ENCODE data around the gene CYS1.
"Not testable (repeated sequence)": the region's sequence is repeated elsewhere in the genome, so short reads cannot be mapped to it uniquely, and the experiment has no call there.

Gene CYS1

DNA sequence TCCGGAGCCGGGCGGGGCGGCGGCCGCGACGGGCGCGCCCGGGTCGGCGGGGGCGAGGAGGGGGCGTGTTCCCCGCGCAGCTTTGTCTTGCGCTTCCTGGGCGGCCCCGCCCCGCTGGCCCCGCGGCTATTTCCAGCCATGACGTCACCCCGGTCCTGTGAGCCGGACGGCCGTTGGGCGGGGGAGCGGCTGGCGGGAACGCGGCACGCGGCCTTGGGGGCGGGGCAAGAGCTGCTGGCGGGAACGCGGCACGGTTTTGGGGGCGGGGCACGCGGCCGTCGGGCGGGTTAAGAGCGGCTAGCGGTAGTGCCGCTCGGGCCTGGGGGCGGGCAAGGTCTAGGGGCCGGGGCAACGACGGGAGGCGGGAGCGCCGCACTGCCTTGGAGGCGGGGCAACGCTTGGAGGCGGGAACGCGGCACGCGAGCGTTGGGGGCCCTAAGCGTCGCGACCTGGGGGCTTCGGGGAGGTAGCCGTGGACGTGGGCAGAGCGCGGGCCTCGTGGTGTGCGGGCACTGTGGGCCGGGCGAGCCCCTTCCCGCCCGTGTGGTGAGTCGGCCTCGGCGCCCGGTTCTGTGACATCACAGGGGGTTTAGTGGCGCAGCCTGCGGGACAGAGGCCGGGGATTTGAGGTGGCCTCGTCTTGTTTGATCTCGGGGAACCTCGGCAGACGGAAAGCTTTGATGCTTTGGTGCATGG, 36.2 kb downstream of the CYS1 start:
- peak; percentile 32 for DNase-seq

DNA sequence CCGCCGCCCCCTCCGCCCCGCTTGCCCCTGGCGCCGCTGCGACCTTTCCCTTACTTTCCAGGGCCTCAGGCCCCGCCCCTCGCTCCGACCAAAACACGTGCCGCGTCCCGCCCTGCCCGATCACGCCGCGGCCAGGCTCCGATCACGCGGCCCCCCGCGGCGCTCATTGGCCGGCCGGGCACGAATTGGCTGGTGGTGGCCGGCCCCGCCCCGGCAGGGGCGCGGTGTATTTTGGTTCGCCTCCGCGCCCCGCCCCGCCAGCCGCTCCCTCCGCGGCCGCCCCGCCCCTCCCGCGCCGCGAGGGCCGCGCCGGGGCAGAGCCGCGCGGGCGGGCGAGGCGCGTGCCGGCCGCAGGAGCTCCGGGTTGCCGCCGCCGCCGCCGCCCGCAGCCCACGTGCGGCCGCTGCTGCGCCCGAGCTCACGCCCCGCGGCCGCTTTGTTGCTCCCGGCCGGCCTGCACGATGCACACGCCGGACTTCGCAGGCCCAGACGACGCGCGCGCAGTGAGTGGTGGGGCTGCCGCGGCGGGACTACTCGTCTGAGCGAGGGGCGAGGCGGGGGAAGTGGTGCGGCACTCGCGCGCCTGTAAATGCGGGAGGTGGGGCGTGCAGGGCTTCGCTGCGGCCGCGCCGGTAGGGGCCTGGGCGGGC, 36.8 kb downstream of the CYS1 start, which contains the start of gene KLF11:
TSS of gene KLF11 (plus strand) at position 295 of the 650 bp plus-strand sequence. CDS start at position 462, 167 bp downstream.
- peak; percentile 25 for DNase-seq

- no peak for DNase-seq
Observed at GRCh38 chr2:10042301-10043161, 37.7 kb downstream of the CYS1 start.

GRCh38 chr2:10041711-10042110, 38.5 kb downstream of the CYS1 start:
- DNase-seq = no peak

GRCh38 chr2:10039658-10040410, 40.4 kb downstream of the CYS1 start:
- no peak for DNase-seq

GRCh38 chr2:10038716-10039115, 41.5 kb downstream of the CYS1 start:
- DNase-seq = no peak

DNA sequence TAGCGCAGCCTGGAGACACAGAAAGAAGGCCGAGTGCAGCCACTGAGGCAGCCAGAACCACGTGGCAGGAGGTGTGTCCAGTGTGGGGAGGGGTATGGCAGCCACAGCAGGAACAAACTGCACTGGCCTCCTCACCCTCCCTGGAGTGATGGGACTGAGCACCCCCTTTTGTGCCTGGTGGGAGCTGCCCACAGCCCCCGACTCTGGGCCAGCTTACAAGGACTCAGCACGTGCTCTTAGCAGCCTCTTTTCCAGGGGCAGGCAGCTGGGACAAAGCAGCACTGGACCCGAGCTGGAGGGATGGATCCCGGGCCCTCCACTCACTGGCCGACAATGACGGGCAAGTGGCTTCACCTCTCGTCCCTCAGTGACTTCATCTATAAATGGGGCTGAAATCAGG, 42.1 kb downstream of the CYS1 start:
- no peak for DNase-seq

DNA sequence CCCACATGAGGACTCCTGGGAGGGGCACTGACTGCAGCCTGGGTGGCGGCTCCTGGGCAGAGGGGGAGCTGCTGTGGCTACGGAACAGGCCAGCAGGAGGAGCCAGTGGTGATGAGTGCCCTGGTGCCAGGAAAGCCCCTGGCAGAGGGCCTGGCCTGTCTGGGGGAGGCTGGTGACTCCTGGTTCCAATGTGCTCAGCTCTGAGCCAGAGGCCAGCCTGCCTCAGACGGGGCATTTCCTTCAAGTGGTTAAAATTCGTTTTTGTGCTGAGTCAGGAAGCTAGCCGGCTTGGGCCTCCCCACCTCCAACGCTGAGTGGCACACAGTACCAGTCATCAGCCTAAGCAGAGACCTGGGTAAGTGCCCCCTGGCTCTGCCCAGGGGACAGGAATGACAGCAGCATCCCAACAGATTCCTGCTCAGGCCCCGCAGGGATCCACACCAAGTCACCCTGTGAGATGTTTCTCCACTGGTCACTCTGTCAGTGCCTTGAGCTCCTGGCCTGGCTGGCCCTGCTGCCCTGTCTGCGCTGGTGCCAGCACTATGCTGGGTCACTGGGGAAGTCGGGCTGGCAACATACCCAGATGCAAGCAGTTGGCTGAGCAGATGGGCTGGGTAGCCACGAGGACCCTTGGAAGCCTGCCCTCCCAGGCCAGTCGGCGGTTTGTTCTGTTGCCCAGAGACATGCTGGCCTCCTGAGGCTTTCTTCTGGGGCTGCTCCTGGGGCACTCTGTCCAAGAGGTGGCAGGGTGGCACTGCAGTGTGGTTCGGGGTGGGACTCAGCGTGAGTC, 43.9 kb downstream of the CYS1 start:
- DNase-seq = no peak

DNA sequence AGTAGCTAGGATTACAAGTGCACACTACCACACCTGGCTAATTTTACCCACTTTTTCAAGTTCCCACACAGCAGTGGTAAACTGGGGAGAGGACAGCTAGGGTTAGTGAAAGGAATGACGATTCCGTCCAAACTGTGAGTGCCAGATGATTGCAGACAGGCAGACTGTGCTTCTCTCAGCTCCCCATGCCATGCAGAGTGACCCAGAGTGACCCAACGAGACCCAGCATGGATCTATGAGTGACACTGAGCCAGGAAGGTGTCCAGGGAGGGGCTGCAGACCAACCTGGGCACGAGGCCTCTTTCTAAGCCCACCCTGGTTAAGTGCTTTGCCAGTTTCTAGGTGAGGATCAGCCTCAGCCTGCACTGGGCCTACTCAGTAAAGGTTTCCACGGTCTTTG, 44.6 kb downstream of the CYS1 start:
- no peak for DNase-seq

- no peak for DNase-seq
Observed at GRCh38 chr2:10035053-10035422, 45.2 kb downstream of the CYS1 start.

GRCh38 chr2:10034333-10035052, 45.7 kb downstream of the CYS1 start:
- no peak for DNase-seq

DNA sequence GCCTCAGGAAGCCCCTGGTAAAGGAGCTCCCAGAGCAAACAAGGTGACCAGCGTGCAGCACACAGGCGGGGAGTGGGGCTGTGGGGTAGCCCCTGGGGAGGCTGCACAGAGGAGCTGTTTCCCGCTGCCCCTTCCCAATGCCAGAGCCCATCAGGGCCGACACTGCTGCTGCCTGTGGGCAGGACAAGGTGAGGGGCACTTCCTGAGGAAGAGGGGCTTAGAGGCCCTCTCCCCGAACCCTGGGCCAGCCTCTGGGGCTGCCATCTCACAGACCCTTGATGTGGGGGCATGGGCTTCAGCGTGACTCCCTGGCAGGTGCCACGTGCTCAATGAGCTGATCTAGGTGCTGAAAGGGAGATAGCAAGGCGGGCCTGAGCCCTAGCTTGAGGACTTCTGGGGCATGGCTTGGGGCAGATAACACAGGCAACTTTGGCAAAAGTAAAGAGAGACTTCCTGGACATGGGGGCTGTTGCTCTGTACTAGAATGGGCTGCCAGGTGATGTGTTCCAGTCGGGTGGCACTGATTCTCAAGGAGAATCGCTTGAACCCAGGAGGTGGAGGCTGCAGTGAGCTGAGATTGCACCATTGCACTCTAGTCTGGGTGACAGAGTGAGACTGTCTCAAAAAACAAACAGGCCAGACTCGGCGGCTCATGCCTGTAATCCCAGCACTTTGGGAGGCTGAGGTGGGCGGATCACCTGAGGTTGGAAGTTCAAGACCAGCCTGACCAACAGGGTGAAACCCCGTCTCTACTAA, 46.8 kb downstream of the CYS1 start:
- no peak for DNase-seq

DNA sequence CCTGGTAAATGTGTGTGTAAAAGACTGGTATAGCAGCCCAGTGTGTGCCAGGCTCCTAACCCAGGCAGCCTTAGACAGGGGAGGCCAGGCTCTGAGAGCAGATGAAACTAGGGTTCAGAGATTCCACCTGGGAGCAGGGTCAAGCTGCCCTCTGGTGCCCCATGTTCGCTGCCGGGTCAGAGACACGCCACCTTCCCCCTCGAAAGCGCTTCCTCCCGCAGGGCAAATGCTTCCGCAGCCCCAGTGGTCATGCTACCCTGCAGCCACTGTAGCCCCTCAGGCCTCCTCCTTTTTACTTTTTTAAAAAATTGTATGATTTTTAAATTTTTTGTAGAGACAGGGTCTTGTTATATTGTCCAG, 47.5 kb downstream of the CYS1 start:
- no peak for DNase-seq

DNA sequence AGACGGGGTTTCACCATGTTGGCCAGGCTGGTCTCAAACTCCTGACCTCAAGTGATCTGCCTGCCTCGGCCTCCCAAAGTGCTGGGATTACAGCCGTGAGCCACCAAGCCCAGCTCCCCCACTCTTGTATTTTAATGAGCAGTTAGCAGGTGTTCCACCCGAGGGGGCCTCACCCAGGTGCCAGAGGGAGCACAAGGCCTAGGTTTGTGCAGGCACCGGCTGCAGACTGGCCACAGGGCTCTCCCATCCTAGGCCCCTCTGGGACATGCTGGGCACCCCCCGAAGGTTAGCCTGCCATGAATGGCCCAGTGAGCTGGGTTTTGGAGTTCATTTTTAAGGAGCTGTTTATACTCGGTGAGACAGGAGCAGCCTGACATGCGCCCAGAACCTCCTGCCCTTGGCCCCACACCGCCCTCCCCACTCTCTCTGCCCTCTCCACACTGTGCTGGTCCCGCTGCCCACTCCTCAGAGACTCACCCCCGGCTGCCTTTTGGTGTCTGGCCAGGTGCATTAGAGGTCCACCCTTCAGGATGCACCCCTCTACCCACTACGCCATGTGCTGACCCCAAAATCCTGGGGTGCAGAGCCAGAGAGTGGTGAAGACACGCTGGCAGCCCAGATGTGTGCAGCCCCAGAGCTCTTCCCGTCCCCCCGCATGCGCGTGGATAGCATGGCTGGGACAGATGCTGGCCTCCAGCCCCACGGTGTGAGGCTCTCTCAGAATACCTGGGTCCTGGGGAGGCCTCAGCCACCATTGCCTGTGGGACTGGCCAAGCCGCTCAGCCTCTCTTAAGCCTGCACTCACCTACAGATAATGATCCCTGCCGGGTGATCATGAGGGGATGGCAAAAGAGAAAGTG, 48.1 kb downstream of the CYS1 start:
- DNase-seq = no peak

DNA sequence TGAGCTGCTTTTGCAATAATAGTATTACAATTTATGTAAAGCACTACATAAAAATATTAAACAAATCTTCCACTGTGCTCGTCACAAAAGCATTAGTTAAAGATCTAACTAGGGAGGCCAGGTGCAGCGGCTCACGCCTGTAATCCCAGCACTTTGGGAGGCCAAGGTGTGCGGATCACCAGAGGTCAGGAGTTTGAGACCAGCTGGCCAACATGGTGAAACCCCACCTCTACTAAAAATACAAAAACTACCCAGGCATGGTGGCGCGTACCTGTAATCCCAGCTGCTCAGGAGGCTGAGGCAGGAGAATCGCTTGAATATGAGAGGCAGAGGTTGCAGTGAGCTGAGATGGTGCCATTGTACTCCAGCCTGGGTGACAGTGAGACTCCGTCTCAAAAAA, 49.4 kb downstream of the CYS1 start:
- DNase-seq = not testable (repeated sequence)

DNA sequence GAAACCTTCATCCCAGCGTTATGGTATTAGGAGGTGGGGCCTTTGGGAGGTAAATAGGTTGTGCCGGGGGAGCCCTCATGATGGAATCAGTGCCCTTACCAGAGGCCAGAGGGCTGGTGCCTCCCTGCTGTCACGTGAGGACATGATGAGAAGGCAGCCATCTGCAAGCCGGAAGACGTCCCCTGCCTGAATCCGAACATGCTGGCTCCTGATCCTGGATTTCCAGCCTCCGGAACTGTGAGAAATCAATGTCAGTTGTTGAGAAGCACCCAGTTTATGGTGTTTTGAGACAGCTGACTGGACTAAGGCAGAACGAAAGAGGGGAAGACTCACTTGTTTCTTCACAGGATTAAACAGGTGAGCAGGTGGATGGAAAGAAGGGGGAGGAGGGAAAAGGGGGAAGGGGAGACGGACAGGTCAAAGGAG, 49.9 kb downstream of the CYS1 start:
- no peak for DNase-seq

DNA sequence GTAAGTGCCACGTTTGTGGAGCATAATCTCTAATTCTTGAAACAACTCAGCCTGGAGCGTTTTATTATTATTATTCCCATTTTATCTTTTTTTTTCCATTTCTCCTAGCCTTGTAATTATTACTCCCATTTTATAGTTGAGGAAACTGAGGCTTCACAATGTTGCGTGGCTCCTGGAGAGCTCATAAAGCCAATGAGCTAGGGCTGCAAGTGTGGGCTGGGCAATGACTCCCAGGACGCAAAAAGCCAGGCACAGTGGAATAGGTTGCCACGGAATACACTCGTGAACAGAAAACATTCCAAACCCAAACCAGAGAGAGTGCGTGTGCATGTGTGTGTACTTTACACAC, 50.4 kb downstream of the CYS1 start:
- DNase-seq = no peak

GRCh38 chr2:10028988-10029874, 51.0 kb downstream of the CYS1 start:
- DNase-seq = no peak
